ENCODE data around the gene HOXA9.

GRCh38 chr7:27150568-27151340 is 14.6 kb downstream of the HOXA9 start:
- TF ChIP-seq, protein P1, sequence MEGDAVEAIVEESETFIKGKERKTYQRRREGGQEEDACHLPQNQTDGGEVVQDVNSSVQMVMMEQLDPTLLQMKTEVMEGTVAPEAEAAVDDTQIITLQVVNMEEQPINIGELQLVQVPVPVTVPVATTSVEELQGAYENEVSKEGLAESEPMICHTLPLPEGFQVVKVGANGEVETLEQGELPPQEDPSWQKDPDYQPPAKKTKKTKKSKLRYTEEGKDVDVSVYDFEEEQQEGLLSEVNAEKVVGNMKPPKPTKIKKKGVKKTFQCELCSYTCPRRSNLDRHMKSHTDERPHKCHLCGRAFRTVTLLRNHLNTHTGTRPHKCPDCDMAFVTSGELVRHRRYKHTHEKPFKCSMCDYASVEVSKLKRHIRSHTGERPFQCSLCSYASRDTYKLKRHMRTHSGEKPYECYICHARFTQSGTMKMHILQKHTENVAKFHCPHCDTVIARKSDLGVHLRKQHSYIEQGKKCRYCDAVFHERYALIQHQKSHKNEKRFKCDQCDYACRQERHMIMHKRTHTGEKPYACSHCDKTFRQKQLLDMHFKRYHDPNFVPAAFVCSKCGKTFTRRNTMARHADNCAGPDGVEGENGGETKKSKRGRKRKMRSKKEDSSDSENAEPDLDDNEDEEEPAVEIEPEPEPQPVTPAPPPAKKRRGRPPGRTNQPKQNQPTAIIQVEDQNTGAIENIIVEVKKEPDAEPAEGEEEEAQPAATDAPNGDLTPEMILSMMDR (IDR thresholded peaks at IDR 0.05; ENCODE audit: insufficient read depth, low read depth, low read length), result peak; percentile 32
- TF ChIP-seq EZH2 (IDR thresholded peaks at IDR 0.05; ENCODE audit: insufficient read depth, low read length), result no peak

Measured in astrocyte (in vitro differentiated cells and primary cell).